Upper lobe of left lung (tissue), 6 donors: ENCODE results near the gene PLCD4. TPM values are rescaled to one million over a fixed set of nuclear protein-coding genes. Genes with fewer than 3 reads are reported as not detected.

Source experiments
- ATAC-seq, 2 donors: fragments of 200-7000 bp; cut with Tn5 transposase; one replicate each; pipeline ENCODE4 v1.9.1; 2022; ENCODE audit warnings: mild to moderate bottlenecking in 2 of 2, moderate library complexity in 2 of 2; ENCODE audit not compliant: low FRiP score in 2 of 2
- DNase-seq, 2 donors: peaks; one replicate each; pipeline ENCODE4 v3.0.0-alpha.2; 2019 to 2020
- H3K27ac ChIP-seq, 4 donors: fragments of 200-600 bp; sonication (generic); one replicate each; pipeline ENCODE4 v1.5.1; 2016 to 2019
- H3K27me3 ChIP-seq, 4 donors: fragments of 200-600 bp; sonication (generic); one replicate each; pipeline ENCODE4 v1.5.1; 2017 to 2019
- H3K36me3 ChIP-seq, 4 donors: fragments of 200-600 bp; sonication (generic); one replicate each; pipeline ENCODE4 v1.5.1; 2016 to 2019
- H3K4me1 ChIP-seq, 4 donors: fragments of 200-600 bp; sonication (generic); one replicate each; pipeline ENCODE4 v1.5.1; 2018 to 2019
- H3K4me3 ChIP-seq, 4 donors: fragments of 200-600 bp; sonication (generic); one replicate each; pipeline ENCODE4 v1.5.1; 2017 to 2019; ENCODE audit warnings: mild to moderate bottlenecking in 2 of 4, moderate library complexity in 1 of 4
- H3K9me3 ChIP-seq, 4 donors: fragments of 200-600 bp; sonication (generic); one replicate each; pipeline ENCODE4 v1.5.1; 2018 to 2019
- CTCF ChIP-seq, 6 experiments: fragments of 450-650 bp in 4 of 6; fragments of 200-600 bp in 2 of 6; sonication (generic) in 2 of 6; IDR thresholded peaks; one replicate each; pipeline ENCODE4 v1.5.1; 2016 to 2019; ENCODE audit warnings: antibody characterized with exemption in 6 of 6
- EP300 ChIP-seq, 4 donors: sonication (generic); formaldehyde crosslinking; IDR thresholded peaks; one replicate each; pipeline ENCODE4 v1.5.1; 2017; ENCODE audit warnings: antibody characterized with exemption in 4 of 4, control low read depth in 2 of 4
- POLR2A ChIP-seq, 4 donors: fragments of 450-650 bp; IDR thresholded peaks; one replicate each; pipeline ENCODE4 v1.5.1; 2016 to 2017; ENCODE audit warnings: antibody characterized with exemption in 4 of 4, mild to moderate bottlenecking in 2 of 4
- POLR2AphosphoS5 ChIP-seq, 2 donors: sonication (generic); formaldehyde crosslinking; IDR thresholded peaks; one replicate each; pipeline ENCODE4 v1.5.1; 2017; ENCODE audit warnings: antibody characterized with exemption in 2 of 2
- WGBS, 2 donors: methylation state at CpG; one replicate each; pipeline ENCODE4 v1.1.5; 2017 to 2018; 5-methylcytosine and 5-hydroxymethylcytosine counted together
- total RNA-seq, 6 donors: library from RNA; depleted of rRNA in 4 of 6; stranded (reverse); fragments of >200 nt in 4 of 6; gene quantifications; one replicate each; pipeline versions ENCODE4 v1.1.0 to v1.2.1, GENCODE V29; 2016 to 2021
- donor health status: DM: no; HTN: no; CAD: no; lungs with moderate emphysema.
- donor health status: DM: no; HTN: yes; CAD: no; lungs with severe emphysema.

Gene PLCD4
- total RNA-seq = under 1 TPM in 4 of 6 donors, not detected in 2; 0.30 to 0.98 (median 0.37) TPM

- H3K36me3 ChIP-seq = no peaks in the 10 kb centered on the region
- H3K27me3 ChIP-seq = no peaks in the 10 kb centered on the region
- no peak for DNase-seq
- 29 to 39% methylated on average over 8 of the region's 8 CpGs for WGBS, 2 donors
- H3K9me3 ChIP-seq = no peaks in the 10 kb centered on the region
- TF ChIP-seq CTCF (IDR thresholded peaks at IDR 0.05) = no peak
- no peak for TF ChIP-seq POLR2AphosphoS5 (IDR thresholded peaks at IDR 0.05)
- TF ChIP-seq EP300 (IDR thresholded peaks at IDR 0.05) = no peak
- no peak for TF ChIP-seq POLR2A (IDR thresholded peaks at IDR 0.05)
- peak; percentile 65 to 79 for ATAC-seq
- peaks cover 0 to 8% (median 0%) of the 10 kb centered on the region in 4 donors for H3K4me1 ChIP-seq
- peak within 1 kb of the TSS in 2 of 4 donors; percentile 10 to 16 for H3K4me3 ChIP-seq
- H3K27ac ChIP-seq = no peak within 1 kb of the TSS
These were observed at the start of gene PLCD4 for GRCh38 chr2:218607436-218608115. Gene PLCD4, plus strand, starts transcription at chr2:218607899. Its CDS starts 7,841 bp downstream, at chr2:218615740.

GRCh38 chr2:218557941-218558340 lies 49.8 kb upstream of the PLCD4 start:
- Histone ChIP-seq H3K27ac (no peak overlapping the region), H3K9me3 (no peaks in the 10 kb centered on the region), H3K27me3 (no peaks in the 10 kb centered on the region), H3K4me3 (no peak overlapping the region), H3K4me1 (no peaks in the 10 kb centered on the region), H3K36me3 (peaks cover 7 to 74% (median 23%) of the 10 kb centered on the region in 4 donors)
- DNase-seq (no peak), ATAC-seq (no peak)
- 48% methylated on average over 2 of the region's 2 CpGs for WGBS, 2 donors
- TF ChIP-seq CTCF (IDR thresholded peaks at IDR 0.05) = no peak

- Histone ChIP-seq H3K36me3 (peaks cover 7 to 63% (median 18%) of the 10 kb centered on the region in 4 donors), H3K4me3 (no peak overlapping the region), H3K9me3 (no peaks in the 10 kb centered on the region), H3K27me3 (no peaks in the 10 kb centered on the region), H3K4me1 (peaks cover 0 to 5% (median 0%) of the 10 kb centered on the region in 4 donors), H3K27ac (no peak overlapping the region)
- DNase-seq (no peak), ATAC-seq (no peak)
- TF ChIP-seq CTCF (IDR thresholded peaks at IDR 0.05) (no peak), POLR2A (IDR thresholded peaks at IDR 0.05) (no peak), EP300 (IDR thresholded peaks at IDR 0.05) (no peak), POLR2AphosphoS5 (IDR thresholded peaks at IDR 0.05) (no peak)
- WGBS, 2 donors = 93 to 96% methylated on average over 3 of the region's 3 CpGs
These were observed 48.7 kb upstream of the PLCD4 start for GRCh38 chr2:218558986-218559385.

GRCh38 chr2:218564056-218564455 lies 43.6 kb upstream of the PLCD4 start:
- Histone ChIP-seq H3K4me3 (no peak overlapping the region), H3K4me1 (peaks cover 10 to 19% (median 11%) of the 10 kb centered on the region in 4 donors), H3K27me3 (no peaks in the 10 kb centered on the region), H3K9me3 (no peaks in the 10 kb centered on the region), H3K36me3 (peaks cover 2 to 39% (median 10%) of the 10 kb centered on the region in 4 donors), H3K27ac (no peak overlapping the region)
- no peak for DNase-seq
- ATAC-seq = no peak
- WGBS, 2 donors = 100% methylated on average over 1 of the region's 1 CpG
- TF ChIP-seq CTCF (IDR thresholded peaks at IDR 0.05) = no peak
- no peak for TF ChIP-seq POLR2AphosphoS5 (IDR thresholded peaks at IDR 0.05)
- no peak for TF ChIP-seq POLR2A (IDR thresholded peaks at IDR 0.05)
- no peak for TF ChIP-seq EP300 (IDR thresholded peaks at IDR 0.05)

- 67 to 80% methylated on average over 1 of the region's 1 CpG for WGBS, 2 donors
- no peaks in the 10 kb centered on the region for H3K27me3 ChIP-seq
- peaks cover 0 to 20% (median 2%) of the 10 kb centered on the region in 4 donors for H3K36me3 ChIP-seq
- no peak overlapping the region for H3K27ac ChIP-seq
- ATAC-seq (no peak), DNase-seq (no peak)
- H3K4me3 ChIP-seq = no peak overlapping the region
- H3K4me1 ChIP-seq = peaks cover 30 to 41% (median 31%) of the 10 kb centered on the region in 4 donors
- TF ChIP-seq POLR2A (IDR thresholded peaks at IDR 0.05) (no peak), CTCF (IDR thresholded peaks at IDR 0.05) (no peak), EP300 (IDR thresholded peaks at IDR 0.05) (no peak), POLR2AphosphoS5 (IDR thresholded peaks at IDR 0.05) (no peak)
- no peaks in the 10 kb centered on the region for H3K9me3 ChIP-seq
These were observed 41.4 kb upstream of the PLCD4 start for GRCh38 chr2:218566296-218566695.
